HG03565 (cell line): ENCODE data around the gene KCNE4.
A peak's percentile ranks its signal among the peaks of the same experiment; 100 is the strongest.

ENCODE experiments used
- ATAC-seq: cut with Tn5 transposase; IDR thresholded peaks from one replicate; pipeline ENCODE4 v1.9.1; 2021; ENCODE audit warnings: mild to moderate bottlenecking, moderate library complexity; ENCODE audit not compliant: unreplicated experiment

Gene KCNE4

GRCh38 chr2:223040527-223040926 lies 11.5 kb upstream of the KCNE4 start:
- ATAC-seq = no peak

- peak; percentile 53 for ATAC-seq
Observed at GRCh38 chr2:223041527-223042109, 10.4 kb upstream of the KCNE4 start.

- no peak for ATAC-seq
Observed at GRCh38 chr2:223042284-223042683, 9.7 kb upstream of the KCNE4 start.

GRCh38 chr2:223042704-223043118 lies 9.3 kb upstream of the KCNE4 start:
- ATAC-seq = no peak

GRCh38 chr2:223043164-223043941 lies 8.6 kb upstream of the KCNE4 start:
- no peak for ATAC-seq

GRCh38 chr2:223044092-223044836 lies 7.7 kb upstream of the KCNE4 start:
- no peak for ATAC-seq

GRCh38 chr2:223044916-223045700 lies 6.9 kb upstream of the KCNE4 start:
- ATAC-seq = no peak

GRCh38 chr2:223046470-223047040 lies 5.4 kb upstream of the KCNE4 start:
- no peak for ATAC-seq

- no peak for ATAC-seq
Observed at GRCh38 chr2:223047260-223047761, 4.7 kb upstream of the KCNE4 start.

GRCh38 chr2:223048519-223048918 lies 3.5 kb upstream of the KCNE4 start:
- peak; percentile 79 for ATAC-seq

- no peak for ATAC-seq
Observed at GRCh38 chr2:223049356-223049755, 2.6 kb upstream of the KCNE4 start.

- no peak for ATAC-seq
Observed at GRCh38 chr2:223050188-223050587, 1.8 kb upstream of the KCNE4 start.

- no peak for ATAC-seq
Observed at GRCh38 chr2:223050900-223051504, 988 bp upstream of the KCNE4 start.

- ATAC-seq = no peak
Observed at GRCh38 chr2:223052548-223053483, 826 bp downstream of the KCNE4 start.

- no peak for ATAC-seq
Observed at GRCh38 chr2:223053484-223054192, 1.6 kb downstream of the KCNE4 start.

- ATAC-seq = no peak
Observed at GRCh38 chr2:223054193-223054781, 2.3 kb downstream of the KCNE4 start.

- no peak for ATAC-seq
Observed at GRCh38 chr2:223055140-223055539, 3.1 kb downstream of the KCNE4 start.

GRCh38 chr2:223055836-223056235 lies 3.8 kb downstream of the KCNE4 start:
- no peak for ATAC-seq
